Measurements from ENCODE around the gene B3GALT4. TPM values are rescaled to one million over a fixed set of nuclear protein-coding genes. Genes with fewer than 3 reads are reported as not detected.
A peak's percentile ranks its signal among the peaks of the same experiment; 100 is the strongest.
"Not testable (repeated sequence)": the region's sequence is repeated elsewhere in the genome, so short reads cannot be mapped to it uniquely, and the experiment has no call there.

B3GALT4 gene, protein sequence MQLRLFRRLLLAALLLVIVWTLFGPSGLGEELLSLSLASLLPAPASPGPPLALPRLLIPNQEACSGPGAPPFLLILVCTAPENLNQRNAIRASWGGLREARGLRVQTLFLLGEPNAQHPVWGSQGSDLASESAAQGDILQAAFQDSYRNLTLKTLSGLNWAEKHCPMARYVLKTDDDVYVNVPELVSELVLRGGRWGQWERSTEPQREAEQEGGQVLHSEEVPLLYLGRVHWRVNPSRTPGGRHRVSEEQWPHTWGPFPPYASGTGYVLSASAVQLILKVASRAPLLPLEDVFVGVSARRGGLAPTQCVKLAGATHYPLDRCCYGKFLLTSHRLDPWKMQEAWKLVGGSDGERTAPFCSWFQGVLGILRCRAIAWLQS
- total RNA-seq, result 12.5 TPM

DNA sequence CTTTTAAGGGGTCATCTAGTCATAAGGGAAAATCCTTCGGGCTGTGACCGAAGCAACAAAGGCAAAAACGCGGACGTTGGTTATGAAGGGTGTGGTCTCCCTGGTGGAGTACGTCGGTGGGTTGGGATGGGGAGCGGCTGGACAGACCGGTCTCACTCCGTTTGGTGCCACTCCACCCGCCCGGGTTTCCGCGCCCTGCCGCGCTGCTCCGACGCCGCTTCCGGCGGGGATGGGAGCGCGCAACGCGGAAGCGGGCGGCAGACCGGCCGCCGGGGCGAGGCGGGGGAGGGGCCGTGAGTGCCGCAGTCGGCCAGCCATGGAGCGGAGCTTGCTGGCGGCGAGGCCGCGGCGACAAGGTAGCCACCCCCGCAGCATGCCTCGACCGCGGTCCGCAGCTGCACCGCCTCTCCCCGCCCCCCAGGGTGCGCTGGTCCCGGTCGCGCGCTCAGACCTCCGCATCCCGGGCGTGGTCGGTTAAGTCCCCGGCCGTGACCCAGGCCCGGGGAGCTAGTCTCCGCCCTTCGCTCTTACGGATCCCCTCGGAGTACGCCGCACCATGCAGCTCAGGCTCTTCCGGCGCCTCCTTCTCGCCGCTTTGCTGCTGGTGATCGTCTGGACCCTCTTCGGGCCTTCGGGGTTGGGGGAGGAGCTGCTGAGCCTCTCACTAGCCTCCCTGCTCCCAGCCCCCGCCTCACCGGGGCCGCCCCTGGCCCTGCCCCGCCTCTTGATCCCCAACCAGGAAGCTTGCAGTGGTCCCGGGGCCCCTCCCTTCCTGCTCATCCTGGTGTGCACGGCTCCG, at the start of gene B3GALT4:
Gene B3GALT4 (plus strand): TSS at position 260 of the 799 bp plus-strand sequence. CDS start 297 bp downstream, at position 557.
- peak; percentile 62 for DNase-seq

DNA sequence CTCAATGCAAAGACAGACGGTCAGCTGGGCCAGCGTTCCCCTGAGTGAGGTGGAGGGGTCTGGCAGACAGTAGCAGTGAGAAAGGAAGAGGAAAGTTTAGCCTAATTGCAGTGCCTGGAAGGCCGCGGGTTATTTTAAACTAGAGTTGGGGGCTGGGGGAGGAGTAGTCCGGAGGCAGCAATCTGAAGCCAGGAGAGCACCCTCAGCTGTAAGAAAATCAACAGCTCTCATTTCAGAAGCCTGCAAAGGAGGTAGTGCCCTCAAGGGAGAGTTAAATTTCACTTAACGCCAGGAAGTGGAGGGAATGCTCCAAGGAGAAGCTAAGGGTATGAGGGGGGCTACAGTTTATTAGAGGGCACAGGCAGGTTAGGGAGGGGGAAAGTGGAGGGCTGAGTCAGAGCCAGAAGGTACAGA, 41.7 kb upstream of the B3GALT4 start:
- DNase-seq, result no peak

DNA sequence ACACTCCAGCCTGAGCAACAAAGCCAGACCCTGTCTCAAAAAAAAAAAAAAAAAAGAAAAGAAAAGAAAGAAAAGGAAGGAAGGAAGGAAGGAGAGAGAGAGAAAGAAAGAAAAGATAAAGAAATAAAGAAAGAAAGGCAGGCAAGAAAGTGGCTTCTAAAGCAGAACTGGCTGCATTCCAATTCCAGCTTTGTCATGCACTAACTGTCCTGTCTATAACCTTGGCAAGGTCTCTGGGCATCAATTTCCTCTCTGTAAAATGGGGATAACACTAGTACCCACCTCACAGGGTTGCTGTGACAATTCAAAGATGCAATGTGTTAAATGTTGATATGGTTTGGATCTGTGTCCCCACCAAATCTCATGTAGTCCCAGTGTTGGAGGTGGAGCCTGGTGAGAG, 40.6 kb upstream of the B3GALT4 start:
- no peak for DNase-seq

DNA sequence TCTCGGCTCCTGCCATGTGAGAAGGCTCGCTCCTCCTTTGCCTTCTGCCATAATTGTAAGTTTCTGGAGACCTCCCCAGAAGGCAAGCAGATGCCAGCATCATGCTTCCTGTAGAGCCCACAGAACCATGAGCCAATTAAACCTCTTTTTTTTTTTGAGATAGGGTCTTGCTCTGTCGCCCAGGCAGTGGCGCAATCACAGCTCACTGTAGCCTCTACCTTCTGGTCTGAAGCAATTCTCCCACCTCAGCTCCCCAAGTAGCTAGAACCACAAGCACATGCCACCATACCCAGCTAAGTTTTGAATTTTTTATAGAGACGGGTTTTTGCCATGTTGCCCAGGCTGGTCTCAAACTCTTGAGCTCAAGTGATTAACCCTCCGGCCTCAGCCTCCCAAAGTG, 40.1 kb upstream of the B3GALT4 start:
- DNase-seq, result no peak

DNA sequence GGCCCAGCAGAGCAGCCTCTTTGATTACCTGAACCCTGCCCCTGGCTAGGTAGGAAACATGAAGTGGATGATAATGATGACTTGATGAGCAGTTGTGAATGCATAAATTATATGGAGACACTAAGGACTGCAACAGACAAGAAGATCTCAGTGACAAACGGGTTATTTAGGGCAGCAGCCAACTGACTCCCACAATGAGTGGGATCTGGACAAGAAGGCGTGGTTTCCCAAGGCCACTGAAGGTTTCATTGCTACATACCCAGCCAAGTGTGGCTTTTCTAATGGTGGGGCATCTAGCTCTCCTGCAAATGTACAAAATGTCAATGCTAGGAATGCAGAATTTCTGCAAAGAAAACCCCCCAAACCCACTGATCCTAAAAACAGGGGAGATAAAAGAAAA, 39.2 kb upstream of the B3GALT4 start:
- no peak for DNase-seq

GRCh38 chr6:33241968-33242367, 35.0 kb upstream of the B3GALT4 start:
- no peak for DNase-seq

DNA sequence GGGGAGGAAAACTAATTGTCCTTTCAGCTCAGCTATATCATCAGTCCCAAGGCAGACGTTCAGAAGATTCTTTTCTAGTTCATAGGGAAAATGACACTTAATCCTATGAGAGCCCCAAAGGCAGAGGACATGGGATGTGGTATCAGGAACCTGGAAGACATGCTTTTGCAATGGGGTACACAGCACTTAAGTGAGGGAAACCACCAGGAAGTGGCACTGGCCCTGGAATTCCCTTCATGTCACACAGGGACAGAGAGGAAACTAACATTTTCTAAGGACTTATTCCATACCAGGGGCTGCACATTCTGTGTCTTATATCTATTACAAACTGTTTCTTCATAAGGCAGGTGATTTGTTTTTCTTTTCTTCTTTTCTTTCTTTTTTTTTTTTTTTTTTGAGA, 33.4 kb upstream of the B3GALT4 start:
- no peak for DNase-seq

- peak; percentile 70 for DNase-seq
These were observed 28.8 kb upstream of the B3GALT4 start for GRCh38 chr6:33247977-33248642.

GRCh38 chr6:33248643-33248931, 28.3 kb upstream of the B3GALT4 start:
- DNase-seq, result no peak

DNA sequence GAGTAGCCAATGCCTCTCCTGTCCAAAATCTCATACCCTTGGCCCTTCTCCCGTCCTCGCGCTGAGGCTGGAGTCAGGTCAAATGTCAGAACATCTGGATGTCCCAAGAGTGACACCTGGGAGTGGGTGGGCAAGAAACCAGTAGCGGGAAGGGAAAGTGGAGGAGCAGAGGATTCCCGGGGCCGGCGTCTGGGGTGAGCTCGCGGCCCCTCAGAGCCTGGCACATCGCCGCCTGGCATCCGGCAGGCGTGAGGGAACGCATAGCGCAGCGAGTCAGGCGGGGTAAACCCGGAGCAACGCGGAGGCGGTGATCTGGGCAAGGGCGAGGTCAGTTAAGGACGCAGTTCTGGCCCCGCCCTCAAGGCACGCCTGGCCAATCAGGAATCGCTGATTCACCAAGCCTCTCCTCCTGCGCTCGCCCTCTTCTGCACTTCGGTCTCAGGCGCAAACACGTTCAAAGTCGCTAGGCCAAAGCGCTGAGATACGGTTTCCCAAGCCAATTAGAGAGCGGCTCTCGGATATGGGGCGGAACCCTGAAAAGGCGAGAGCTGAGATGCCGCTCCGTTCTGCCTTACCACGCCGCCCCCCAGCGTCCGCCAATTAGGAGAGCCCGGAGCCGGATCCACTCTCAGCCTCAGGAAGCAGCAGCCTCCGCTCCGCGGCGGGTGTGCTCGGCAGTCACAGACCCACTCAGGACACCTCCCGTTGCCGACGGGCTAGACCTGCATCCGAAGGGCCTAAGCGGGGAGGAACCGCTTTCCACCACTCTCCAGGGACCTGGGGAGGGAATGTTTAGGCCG, 27.8 kb upstream of the B3GALT4 start:
- DNase-seq, result peak; percentile 98

- no peak for DNase-seq
These were observed 26.9 kb upstream of the B3GALT4 start for GRCh38 chr6:33249732-33250630.

- DNase-seq, result no peak
These were observed 26.2 kb upstream of the B3GALT4 start for GRCh38 chr6:33250731-33251130.

DNA sequence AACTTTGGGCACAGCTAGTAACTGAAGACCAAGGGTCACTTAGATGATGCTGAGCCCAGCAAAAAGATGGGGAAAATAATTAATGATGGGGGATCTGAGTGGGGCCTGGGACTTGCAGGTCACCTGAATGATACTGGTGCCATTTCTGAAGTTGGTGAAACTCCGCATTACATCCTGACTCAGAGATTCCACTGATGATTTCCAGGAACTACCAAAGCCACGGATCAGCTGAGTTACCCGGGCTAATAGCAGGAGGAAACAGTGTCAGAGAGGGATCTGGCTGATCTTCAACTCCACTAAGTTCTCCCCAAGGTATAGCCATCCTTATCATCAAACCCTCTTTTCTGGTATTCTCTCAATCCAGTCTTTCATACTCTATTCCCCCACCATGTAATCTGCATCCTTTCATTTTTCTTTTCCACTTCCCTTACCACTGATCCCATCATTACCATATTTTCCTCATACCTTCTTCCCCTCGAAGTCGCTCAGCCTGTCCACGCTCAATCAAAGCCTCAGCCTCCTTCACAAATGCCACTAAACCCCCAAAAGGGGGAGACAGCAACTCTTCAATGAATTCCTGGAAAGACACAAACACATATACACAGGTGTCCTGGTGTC, 25.4 kb upstream of the B3GALT4 start:
- DNase-seq, result no peak

- DNase-seq, result no peak
These were observed 24.2 kb upstream of the B3GALT4 start for GRCh38 chr6:33252759-33253158.

- DNase-seq, result no peak
These were observed 22.3 kb upstream of the B3GALT4 start for GRCh38 chr6:33254591-33254990.

DNA sequence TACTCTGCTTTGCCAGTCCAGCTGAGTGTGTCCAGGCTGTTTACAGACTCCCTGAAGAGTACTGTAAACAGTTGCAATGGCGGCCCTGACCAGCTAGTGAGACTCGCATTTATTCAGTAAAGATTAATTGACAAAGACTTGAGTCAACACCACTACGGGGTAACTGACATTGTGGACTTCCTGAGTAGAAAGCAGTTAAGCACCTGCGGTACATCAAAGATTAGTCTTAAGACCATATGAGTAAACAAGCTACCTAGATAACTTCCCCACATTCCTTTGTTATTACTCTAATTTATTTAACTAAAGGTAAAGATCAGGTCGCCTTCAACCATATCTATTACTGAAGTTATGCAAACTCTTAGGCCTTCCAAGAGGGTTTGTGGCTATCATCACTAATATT, 17.9 kb upstream of the B3GALT4 start:
- no peak for DNase-seq

- DNase-seq, result not testable (repeated sequence)
These were observed 14.4 kb upstream of the B3GALT4 start for GRCh38 chr6:33262490-33262889.

DNA sequence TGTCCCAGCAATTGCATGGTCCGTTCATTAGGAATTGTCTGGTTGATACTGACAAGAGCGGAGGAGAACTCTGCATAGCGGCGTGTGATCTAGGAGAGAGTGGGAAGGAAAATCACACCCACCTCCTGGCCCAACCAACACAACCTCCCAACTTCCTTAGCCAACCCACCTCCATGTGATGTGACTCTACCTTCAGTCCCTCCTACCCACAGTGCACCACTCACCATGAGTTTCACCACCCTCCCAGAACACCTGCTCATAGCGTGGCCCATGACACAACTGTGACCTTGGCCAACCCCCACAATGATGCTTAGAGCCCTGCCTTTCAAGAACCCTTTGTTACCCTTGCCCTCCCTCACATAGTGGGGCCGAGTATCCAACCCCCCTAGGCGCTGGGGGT, 12.9 kb upstream of the B3GALT4 start:
- DNase-seq, result no peak

DNA sequence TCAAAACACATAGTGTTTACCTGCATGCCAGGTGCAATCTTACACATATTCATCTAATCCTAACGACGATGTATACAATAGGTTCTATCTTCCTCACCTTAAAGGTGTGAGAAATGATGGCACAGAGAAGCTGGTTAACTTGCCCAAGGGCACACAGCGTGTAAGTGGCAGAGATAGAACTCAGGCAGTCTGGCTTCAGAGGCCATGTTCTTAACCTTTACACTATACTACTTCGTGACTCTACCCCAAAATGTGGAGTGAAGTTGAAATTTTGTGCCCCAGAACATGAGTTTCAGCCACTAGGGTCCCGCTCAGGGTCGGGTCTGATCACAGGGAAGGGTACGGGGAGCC, 5.8 kb upstream of the B3GALT4 start:
- no peak for DNase-seq

DNA sequence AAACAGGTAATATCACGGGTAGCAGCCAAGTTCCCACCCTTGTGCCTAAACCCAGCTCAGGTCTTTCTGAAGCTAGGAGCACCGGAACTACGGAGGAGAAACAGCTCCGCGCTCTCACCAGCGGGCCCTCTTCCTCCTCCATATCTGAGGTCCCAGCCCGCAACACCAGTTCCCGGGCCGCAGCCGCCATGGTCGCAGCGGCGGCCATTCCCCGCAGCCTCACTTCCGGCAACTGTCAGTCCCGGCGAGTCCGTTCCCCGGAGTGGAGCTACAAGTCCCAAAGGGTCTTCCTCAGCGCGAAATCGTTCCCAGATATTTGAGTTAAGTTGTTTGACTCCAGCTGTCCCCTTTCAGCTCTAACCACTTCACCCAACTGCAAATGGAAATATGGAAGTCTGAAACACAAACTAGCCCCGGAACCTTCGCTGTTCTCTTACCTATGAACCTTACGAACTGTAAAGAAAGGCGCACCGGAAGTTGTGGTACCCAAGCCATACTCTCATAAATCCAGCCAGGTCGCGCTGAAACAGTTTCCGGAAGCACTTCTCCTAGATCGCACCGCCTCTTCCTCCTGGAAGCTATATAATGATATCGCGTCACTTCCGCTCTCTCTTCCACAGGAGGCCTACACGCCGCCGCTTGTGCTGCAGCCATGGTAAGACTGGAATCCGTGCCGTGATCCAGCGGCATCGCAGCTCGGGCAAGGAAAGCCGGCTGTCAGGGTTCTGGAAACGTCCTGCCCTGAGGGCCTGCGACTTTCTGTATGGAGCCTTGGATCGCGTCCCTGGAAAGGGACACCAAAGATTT, 5.3 kb upstream of the B3GALT4 start, which contains the start of the genes RPS18 and VPS52:
Gene RPS18 (plus strand): TSS at position 608 of the 807 bp plus-strand sequence. CDS start 45 bp downstream, at position 653.
Gene VPS52 (minus strand): TSS at position 409 of the 807 bp plus-strand sequence. CDS start 201 bp downstream, at position 208.
- peak; percentile 87 for DNase-seq
